Osteocyte (in vitro differentiated cells): ENCODE measurements around the gene TFAP2B. TPM values are rescaled to one million over a fixed set of nuclear protein-coding genes. Genes with fewer than 3 reads are reported as not detected.

Source experiments
- DNase-seq: peaks from one replicate; pipeline ENCODE4 v3.0.0; 2021; ENCODE audit warnings: mixed read lengths; ENCODE audit not compliant: unreplicated experiment; ENCODE audit errors: extremely low spot score
- H3K27ac Mint-ChIP-seq: one replicate; pipeline ENCODE4 v1.8.0; 2021; ENCODE audit warnings: mild to moderate bottlenecking, mixed read lengths; ENCODE audit not compliant: unreplicated experiment
- H3K27me3 Mint-ChIP-seq: one replicate; pipeline ENCODE4 v1.8.0; 2021; ENCODE audit warnings: mixed read lengths; ENCODE audit not compliant: unreplicated experiment
- H3K36me3 Mint-ChIP-seq: one replicate; pipeline ENCODE4 v1.8.0; 2021; ENCODE audit warnings: mixed read lengths; ENCODE audit not compliant: unreplicated experiment
- H3K4me1 Mint-ChIP-seq: one replicate; pipeline ENCODE4 v1.8.0; 2021; ENCODE audit warnings: mixed read lengths; ENCODE audit not compliant: unreplicated experiment
- H3K4me3 Mint-ChIP-seq: one replicate; pipeline ENCODE4 v1.8.0; 2021; ENCODE audit warnings: mild to moderate bottlenecking, moderate library complexity, mixed read lengths; ENCODE audit not compliant: unreplicated experiment
- H3K9me3 Mint-ChIP-seq: one replicate; pipeline ENCODE4 v1.8.0; 2021; ENCODE audit warnings: mixed read lengths; ENCODE audit not compliant: unreplicated experiment
- CTCF ChIP-seq: fragments of 200-600 bp; sonication (generic); IDR thresholded peaks from 2 replicates; pipeline ENCODE4 v1.5.0; 2021; ENCODE audit warnings: antibody characterized with exemption, mild to moderate bottlenecking, moderate library complexity
- total RNA-seq: library from RNA; stranded (reverse); gene quantifications from 2 replicates; pipeline ENCODE4 v1.2.1, GENCODE V29; 2021

The TFAP2B gene
- total RNA-seq, 1 donor from 2014 or later, result 26.4 TPM

- Mint-ChIP-seq H3K4me3 (peak overlapping the region; percentile 47), H3K36me3 (no peaks in the 10 kb centered on the region), H3K27ac (no peak overlapping the region), H3K9me3 (no peaks in the 10 kb centered on the region), H3K27me3 (no peaks in the 10 kb centered on the region), H3K4me1 (peaks cover 9% of the 10 kb centered on the region)
- TF ChIP-seq CTCF, result no peak
- DNase-seq, result no peak
Measured at GRCh38 chr6:50864601-50865000, 45.9 kb downstream of the TFAP2B start.

- no peaks in the 10 kb centered on the region for H3K9me3 Mint-ChIP-seq
- H3K36me3 Mint-ChIP-seq, result no peaks in the 10 kb centered on the region
- no peak overlapping the region for H3K4me3 Mint-ChIP-seq
- H3K27me3 Mint-ChIP-seq, result no peaks in the 10 kb centered on the region
- peaks cover 13% of the 10 kb centered on the region for H3K4me1 Mint-ChIP-seq
- TF ChIP-seq CTCF, result no peak
- H3K27ac Mint-ChIP-seq, result no peak overlapping the region
- no peak for DNase-seq
Measured at GRCh38 chr6:50868466-50868865, 49.8 kb downstream of the TFAP2B start.

GRCh38 chr6:50873167-50873566, 54.5 kb downstream of the TFAP2B start:
- Mint-ChIP-seq H3K27me3 (no peaks in the 10 kb centered on the region), H3K9me3 (no peaks in the 10 kb centered on the region), H3K4me1 (peaks cover 7% of the 10 kb centered on the region), H3K36me3 (no peaks in the 10 kb centered on the region), H3K27ac (no peak overlapping the region), H3K4me3 (no peak overlapping the region)
- TF ChIP-seq CTCF, result no peak
- no peak for DNase-seq

- Mint-ChIP-seq H3K4me3 (no peak overlapping the region), H3K27ac (no peak overlapping the region), H3K4me1 (peaks cover 28% of the 10 kb centered on the region), H3K36me3 (no peaks in the 10 kb centered on the region), H3K9me3 (no peaks in the 10 kb centered on the region), H3K27me3 (no peaks in the 10 kb centered on the region)
- no peak for TF ChIP-seq CTCF
- DNase-seq, result no peak
Measured at GRCh38 chr6:50884364-50884763, 65.7 kb downstream of the TFAP2B start.

- Mint-ChIP-seq H3K36me3 (no peaks in the 10 kb centered on the region), H3K4me3 (no peak overlapping the region)
- no peak for TF ChIP-seq CTCF
Measured at GRCh38 chr6:50887112-50887511, 68.4 kb downstream of the TFAP2B start.

More at GRCh38 chr6:50887112-50887511, 68.4 kb downstream of the TFAP2B start:
- DNase-seq, result no peak
- no peak overlapping the region for H3K27ac Mint-ChIP-seq
- peaks cover 22% of the 10 kb centered on the region for H3K4me1 Mint-ChIP-seq
- no peaks in the 10 kb centered on the region for H3K27me3 Mint-ChIP-seq
- H3K9me3 Mint-ChIP-seq, result no peaks in the 10 kb centered on the region
